H9 (cell line): ENCODE measurements around the gene RHBDL2. TPM values are rescaled to one million over a fixed set of nuclear protein-coding genes. Genes with fewer than 3 reads are reported as not detected.

Source experiments
- DNase-seq: peaks from one replicate; pipeline ENCODE4 v3.0.0-alpha.2; 2017
- H2AFZ ChIP-seq: one replicate; pipeline ENCODE4 v1.6.1; 2013; ENCODE audit warnings: mild to moderate bottlenecking, low read length, control low read depth, moderate library complexity
- H2AK5ac ChIP-seq: 2 replicates; pipeline ENCODE4 v1.6.1; 2013; ENCODE audit warnings: low read length, control low read depth, mixed read lengths; ENCODE audit not compliant: insufficient read length
- H2BK120ac ChIP-seq: one replicate; pipeline ENCODE4 v1.6.1; 2013; ENCODE audit warnings: low read depth, mild to moderate bottlenecking, low read length, control low read depth, inconsistent platforms; ENCODE audit not compliant: poor library complexity, severe bottlenecking
- H2BK12ac ChIP-seq: 2 replicates; pipeline ENCODE4 v1.6.1; 2013; ENCODE audit warnings: low read length, control low read depth, mixed read lengths, low read depth; ENCODE audit not compliant: insufficient read length
- H2BK15ac ChIP-seq: 2 replicates; pipeline ENCODE4 v1.6.1; 2013; ENCODE audit warnings: low read depth, low read length, control low read depth
- H2BK20ac ChIP-seq: one replicate; pipeline ENCODE4 v1.6.1; 2013; ENCODE audit warnings: low read depth, mild to moderate bottlenecking, low read length, control low read depth, inconsistent platforms; ENCODE audit not compliant: poor library complexity, severe bottlenecking
- H2BK5ac ChIP-seq: 2 replicates; pipeline ENCODE4 v1.6.1; 2013; ENCODE audit warnings: low read length, control low read depth, mixed read lengths; ENCODE audit not compliant: insufficient read length
- H3K14ac ChIP-seq: 2 replicates; pipeline ENCODE4 v1.6.1; 2013; ENCODE audit warnings: low read length, control low read depth; ENCODE audit not compliant: insufficient read depth
- H3K18ac ChIP-seq: 2 replicates; pipeline ENCODE4 v1.6.1; 2013; ENCODE audit warnings: low read depth, mild to moderate bottlenecking, mixed read lengths, low read length, control low read depth; ENCODE audit not compliant: insufficient read length
- H3K23ac ChIP-seq: 2 replicates; pipeline ENCODE4 v1.6.1; 2013; ENCODE audit warnings: low read length, control low read depth, mixed read lengths, low read depth; ENCODE audit not compliant: insufficient read length
- H3K23me2 ChIP-seq: 2 replicates; pipeline ENCODE4 v1.6.1; 2013; ENCODE audit warnings: low read depth, mild to moderate bottlenecking, mixed read lengths, low read length, control low read depth; ENCODE audit not compliant: insufficient read length, poor library complexity, severe bottlenecking
- H3K27ac ChIP-seq: 2 replicates; pipeline ENCODE4 v1.5.1; 2013; ENCODE audit warnings: low read length, control low read depth, mixed read lengths, low read depth; ENCODE audit not compliant: insufficient read length
- H3K27me3 ChIP-seq: 2 replicates; pipeline ENCODE4 v1.6.1; 2013; ENCODE audit warnings: low read length, control low read depth, inconsistent platforms; ENCODE audit not compliant: insufficient read depth
- H3K4ac ChIP-seq: 2 replicates; pipeline ENCODE4 v1.6.1; 2013; ENCODE audit warnings: low read depth, mild to moderate bottlenecking, control low read depth, inconsistent platforms, low read length, moderate library complexity
- H3K4me1 ChIP-seq: 2 replicates; pipeline ENCODE4 v1.6.1; 2013; ENCODE audit warnings: low read length, control low read depth, inconsistent platforms; ENCODE audit not compliant: insufficient read depth
- H3K4me2 ChIP-seq: 2 replicates; pipeline ENCODE4 v1.6.1; 2013; ENCODE audit warnings: low read length, control low read depth, mixed read lengths; ENCODE audit not compliant: insufficient read length, insufficient read depth
- H3K56ac ChIP-seq: 2 replicates; pipeline ENCODE4 v1.6.1; 2013; ENCODE audit warnings: low read depth, mild to moderate bottlenecking, mixed read lengths, low read length, control low read depth; ENCODE audit not compliant: insufficient read length
- H3K79me1 ChIP-seq: 2 replicates; pipeline ENCODE4 v1.6.1; 2013; ENCODE audit warnings: low read depth, mild to moderate bottlenecking, moderate library complexity, low read length, control low read depth, inconsistent platforms; ENCODE audit not compliant: insufficient read depth, poor library complexity, severe bottlenecking
- H3K79me2 ChIP-seq: 2 replicates; pipeline ENCODE4 v1.6.1; 2013; ENCODE audit warnings: low read length, control low read depth, inconsistent platforms; ENCODE audit not compliant: insufficient read depth
- H3K9ac ChIP-seq: 2 replicates; pipeline ENCODE4 v1.6.1; 2013; ENCODE audit warnings: low read length, control low read depth, mixed read lengths; ENCODE audit not compliant: insufficient read length; ENCODE audit errors: extremely low read depth
- H3K9me3 ChIP-seq: one replicate; pipeline ENCODE4 v1.6.1; 2013; ENCODE audit warnings: low read depth, low read length, inconsistent platforms; ENCODE audit not compliant: control insufficient read depth
- H3T11ph ChIP-seq: one replicate; pipeline ENCODE4 v1.6.1; 2013; ENCODE audit warnings: mild to moderate bottlenecking, low read length, control low read depth, inconsistent platforms
- H4K20me1 ChIP-seq: one replicate; pipeline ENCODE4 v1.6.1; 2013; ENCODE audit not compliant: control insufficient read depth, insufficient read length, insufficient read depth
- H4K5ac ChIP-seq: 2 replicates; pipeline ENCODE4 v1.6.1; 2013; ENCODE audit warnings: low read depth, mild to moderate bottlenecking, mixed read lengths, low read length, control low read depth; ENCODE audit not compliant: insufficient read length
- H4K8ac ChIP-seq: replicated peaks from 2 replicates; pipeline ENCODE4 v1.6.1; 2013; ENCODE audit warnings: low read length, control low read depth, mixed read lengths, low read depth; ENCODE audit not compliant: insufficient read length
- H4K91ac ChIP-seq: 2 replicates; pipeline ENCODE4 v1.6.1; 2013; ENCODE audit warnings: low read depth, mild to moderate bottlenecking, moderate library complexity, mixed read lengths, low read length, control low read depth; ENCODE audit not compliant: insufficient read length
- H3K27ac Mint-ChIP-seq, 3 experiments: 2 replicates in 2 of 3; 3 replicates in 1 of 3; pipeline ENCODE4 v1.8.0; 2020 to 2021; ENCODE audit warnings: mixed read lengths in 3 of 3, mild to moderate bottlenecking in 1 of 3, moderate library complexity in 1 of 3
- H3K27me3 Mint-ChIP-seq: 2 replicates; pipeline ENCODE4 v1.8.0; 2021; ENCODE audit warnings: low read depth, mild to moderate bottlenecking, moderate library complexity, mixed read lengths
- H3K36me3 Mint-ChIP-seq, 3 experiments: 2 replicates in 2 of 3; 3 replicates in 1 of 3; pipeline ENCODE4 v1.8.0; 2020 to 2021; ENCODE audit warnings: low read depth in 3 of 3, mixed read lengths in 3 of 3; ENCODE audit not compliant: insufficient read depth in 1 of 3
- H3K4me1 Mint-ChIP-seq, 2 experiments: 2 replicates each; pipeline ENCODE4 v1.8.0; 2020; ENCODE audit warnings: mixed read lengths in 2 of 2
- H3K4me3 Mint-ChIP-seq, 2 experiments: 2 replicates in 1 of 2; 3 replicates in 1 of 2; pipeline ENCODE4 v1.8.0; 2020 to 2021; ENCODE audit warnings: mild to moderate bottlenecking in 2 of 2, mixed read lengths in 2 of 2, moderate library complexity in 1 of 2
- H3K9me3 Mint-ChIP-seq, 2 experiments: 2 replicates in 1 of 2; 3 replicates in 1 of 2; pipeline ENCODE4 v1.8.0; 2020; ENCODE audit warnings: mild to moderate bottlenecking in 2 of 2, mixed read lengths in 2 of 2, moderate library complexity in 1 of 2
- CTCF ChIP-seq: fragments of 200-600 bp; sonication (generic); conservative IDR thresholded peaks from 3 replicates; pipeline ENCODE4 v1.8.0; 2021; ENCODE audit warnings: antibody characterized with exemption, mild to moderate bottlenecking
- total RNA-seq: library from RNA; stranded (reverse); gene quantifications from 2 replicates; pipeline ENCODE4 v1.2.1, GENCODE V29; 2021

The RHBDL2 gene
- total RNA-seq, 1 experiment from 2014 or later = not detected

GRCh38 chr1:38881487-38881886 is 60.1 kb downstream of the RHBDL2 start, which contains the start of gene GJA9:
Gene GJA9, minus strand, starts transcription at chr1:38881587. Its CDS starts 5,489 bp downstream, at chr1:38876098.
- no peak within 1 kb of the TSS for H3K27ac ChIP-seq
- H3K23ac ChIP-seq = no peak within 1 kb of the TSS
- H3K79me2 ChIP-seq = no peaks in the 10 kb centered on the region
- no peak within 1 kb of the TSS for H3K56ac ChIP-seq
- no peak within 1 kb of the TSS for H3K18ac ChIP-seq
- no peak within 1 kb of the TSS for H2BK5ac ChIP-seq
- no peak within 1 kb of the TSS for H3K4me3 Mint-ChIP-seq
- no peak within 1 kb of the TSS for H3K27ac Mint-ChIP-seq
- no peak within 1 kb of the TSS for H4K8ac ChIP-seq
- no peak within 1 kb of the TSS for H2BK15ac ChIP-seq
- no peaks in the 10 kb centered on the region for H3K9me3 ChIP-seq
- no peak within 1 kb of the TSS for H2BK120ac ChIP-seq
- no peak within 1 kb of the TSS for H2AFZ ChIP-seq
- no peaks in the 10 kb centered on the region for H3K23me2 ChIP-seq
- H3K14ac ChIP-seq = no peak within 1 kb of the TSS
- TF ChIP-seq CTCF = no peak
- H3K27me3 ChIP-seq = no peaks in the 10 kb centered on the region
- H4K91ac ChIP-seq = no peak within 1 kb of the TSS
- no peak within 1 kb of the TSS for H4K5ac ChIP-seq
- no peaks in the 10 kb centered on the region for H3K79me1 ChIP-seq
- no peak within 1 kb of the TSS for H2BK20ac ChIP-seq
- no peak within 1 kb of the TSS for H2AK5ac ChIP-seq
- peaks cover 4% of the 10 kb centered on the region in 2 experiments; a peak in 3 of 4 replicates for H3K4me1 Mint-ChIP-seq
- H3K27me3 Mint-ChIP-seq = no peaks in the 10 kb centered on the region
- H3K9me3 Mint-ChIP-seq = no peaks in the 10 kb centered on the region
- no peaks in the 10 kb centered on the region for H4K20me1 ChIP-seq
- no peak within 1 kb of the TSS for H3K4ac ChIP-seq
- H3K4me1 ChIP-seq = peaks cover 2% of the 10 kb centered on the region; the same call in 1 of the 2 replicates
- no peak for DNase-seq
- H3T11ph ChIP-seq = no peak within 1 kb of the TSS
- H3K36me3 Mint-ChIP-seq = no peaks in the 10 kb centered on the region
- H2BK12ac ChIP-seq = no peak within 1 kb of the TSS
- no peak within 1 kb of the TSS for H3K4me2 ChIP-seq
- no peak within 1 kb of the TSS for H3K9ac ChIP-seq
